Stimulated activated CD8-positive, alpha-beta memory T cell treated with anti-CD3 and anti-CD28 coated beads, Interleukin-12 subunit alpha, Interleukin-12 subunit beta, amount 100 ng/mL, for 1 hour (primary cell): ENCODE results near the gene PELI2.

Source experiments
- DNase-seq: peaks from one replicate; pipeline ENCODE4 v3.0.0-alpha.2; 2020; ENCODE audit warnings: low read depth

The PELI2 gene

GRCh38 chr14:56119201-56119981, 1.2 kb downstream of the PELI2 start:
- no peak for DNase-seq

- DNase-seq: no peak
Observed at GRCh38 chr14:56120091-56120691, 2.0 kb downstream of the PELI2 start.

- DNase-seq: no peak
Observed at GRCh38 chr14:56121816-56122215, 3.6 kb downstream of the PELI2 start.

- no peak for DNase-seq
Observed at GRCh38 chr14:56122301-56122700, 4.1 kb downstream of the PELI2 start.

DNA sequence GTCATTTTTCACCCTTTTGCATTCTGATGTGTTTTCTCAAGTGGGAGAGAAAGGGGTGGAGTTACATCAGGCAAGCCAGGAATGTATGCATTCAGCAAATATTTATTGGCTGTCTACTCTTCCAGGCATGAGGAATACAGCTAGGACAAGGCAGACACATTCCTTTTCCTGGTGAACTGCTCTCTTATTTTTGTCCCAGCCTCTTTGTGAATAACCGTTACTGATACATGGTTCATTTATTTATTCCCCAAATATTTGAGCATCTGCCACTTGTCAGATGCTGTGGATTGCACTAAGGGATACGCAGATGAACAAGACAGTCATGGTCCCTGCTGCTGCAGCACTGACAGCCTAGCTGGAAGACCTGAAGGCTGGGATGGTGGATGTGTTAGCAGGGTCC, 6.1 kb downstream of the PELI2 start:
- DNase-seq: no peak

GRCh38 chr14:56125772-56126636, 7.8 kb downstream of the PELI2 start:
- no peak for DNase-seq

- DNase-seq: no peak
Observed at GRCh38 chr14:56126637-56126913, 8.4 kb downstream of the PELI2 start.

- no peak for DNase-seq
Observed at GRCh38 chr14:56127156-56127555, 8.9 kb downstream of the PELI2 start.

GRCh38 chr14:56129092-56129491, 10.9 kb downstream of the PELI2 start:
- no peak for DNase-seq

- no peak for DNase-seq
Observed at GRCh38 chr14:56129933-56130332, 11.7 kb downstream of the PELI2 start.

DNA sequence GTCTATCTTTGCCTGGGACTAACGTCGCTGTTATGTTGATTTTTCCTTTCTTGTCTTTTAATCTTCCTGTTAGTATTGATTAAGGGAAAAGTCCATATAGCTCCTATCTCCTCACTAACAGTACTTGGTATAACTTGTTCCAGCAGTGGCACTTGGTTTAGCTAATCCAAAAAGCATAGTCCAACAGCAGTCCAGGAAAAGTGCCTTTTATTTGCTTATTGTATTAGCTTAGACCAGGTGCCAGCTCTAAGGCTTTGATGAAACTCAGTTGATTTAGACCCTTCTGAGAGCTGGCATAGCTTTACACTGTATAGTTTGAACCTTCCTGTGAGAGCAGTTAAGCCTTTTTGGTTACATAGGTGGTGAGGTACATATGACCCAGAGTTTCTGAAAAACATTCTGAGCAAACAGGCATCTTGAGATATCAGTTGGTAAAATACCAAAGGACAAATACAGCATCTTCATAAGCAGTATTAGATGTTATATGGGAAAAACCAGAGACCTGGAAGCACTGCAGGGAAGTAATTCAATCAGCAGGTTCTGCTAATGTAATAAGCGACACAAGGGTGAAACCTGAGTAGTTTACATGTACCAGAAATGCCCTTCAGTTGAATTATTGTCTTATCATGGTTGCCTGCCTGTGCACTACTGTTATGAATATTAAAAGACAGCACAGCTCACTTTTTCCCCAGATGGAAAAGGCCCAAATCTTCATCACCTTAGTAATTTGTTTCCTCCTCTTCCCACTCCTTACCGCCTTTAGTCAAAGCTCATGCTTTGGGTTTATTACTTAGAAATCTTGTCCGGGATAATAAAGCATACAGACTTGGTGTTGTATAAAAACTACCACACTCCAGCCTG, 13.0 kb downstream of the PELI2 start:
- no peak for DNase-seq

DNA sequence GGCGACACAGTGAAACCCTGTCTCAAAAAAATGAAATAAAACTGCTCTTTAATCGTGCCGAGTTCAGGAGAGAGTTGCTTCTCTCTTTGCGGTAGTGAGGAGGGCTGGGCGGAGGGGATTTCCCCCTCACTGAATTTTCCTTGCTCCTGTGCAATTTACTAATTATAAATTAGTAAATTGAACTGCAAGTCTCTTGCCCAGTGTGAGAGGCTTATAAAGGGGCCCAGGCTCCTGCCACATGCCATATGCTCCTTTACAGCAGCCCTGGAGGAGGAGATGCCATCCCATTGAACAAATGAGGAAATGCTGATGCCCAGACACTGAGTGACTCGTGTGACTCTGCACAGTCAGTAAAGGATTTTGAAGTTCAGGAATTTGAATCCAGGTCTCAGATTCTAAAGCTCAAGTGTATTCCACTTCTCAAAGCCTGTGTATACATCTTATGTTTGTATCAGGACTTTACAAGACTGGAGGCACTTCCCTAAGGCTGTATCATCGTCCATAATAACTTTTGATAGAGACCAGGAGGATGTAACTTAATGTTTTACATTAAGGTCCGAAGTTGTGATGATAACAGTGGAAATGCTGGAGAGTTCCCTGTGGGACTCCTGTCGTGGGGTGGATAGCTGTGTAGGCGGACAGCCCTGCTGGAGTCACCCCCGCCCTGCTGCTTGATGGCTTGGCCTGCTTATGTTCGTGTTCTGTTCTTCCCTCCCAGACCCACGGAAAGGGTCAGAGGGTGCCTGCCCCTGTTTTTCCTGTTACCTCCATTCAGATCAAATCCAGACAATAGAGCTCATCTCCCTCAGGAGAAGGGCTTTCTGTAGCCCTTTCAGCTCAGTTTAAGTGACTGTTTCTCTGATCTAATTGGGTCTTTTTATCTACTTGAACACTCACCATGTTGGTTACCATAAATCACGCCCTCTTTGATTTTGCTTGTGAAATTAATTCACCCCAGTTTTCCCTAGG, 13.9 kb downstream of the PELI2 start:
- no peak for DNase-seq

DNA sequence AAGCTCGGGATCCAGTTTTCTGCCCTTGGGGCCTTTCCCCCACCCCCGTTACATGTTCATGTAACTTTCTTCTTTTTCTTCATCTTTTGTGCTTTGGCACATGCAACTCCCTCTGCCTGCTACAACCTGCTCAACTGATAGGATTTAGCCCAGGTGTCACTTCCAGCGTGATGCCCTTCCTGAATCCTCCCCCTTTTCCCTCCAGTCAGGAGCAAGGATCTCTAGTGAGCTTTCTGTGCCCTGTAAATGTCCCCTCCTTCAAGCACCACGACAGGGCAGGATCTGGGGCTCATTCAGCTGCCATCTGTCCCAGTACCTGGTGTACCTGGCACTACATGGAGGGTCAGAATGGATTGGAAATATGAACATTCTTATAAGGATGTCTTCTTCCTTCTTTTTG, 15.3 kb downstream of the PELI2 start:
- DNase-seq: no peak

GRCh38 chr14:56135001-56135400, 16.8 kb downstream of the PELI2 start:
- DNase-seq: no peak

- DNase-seq: no peak
Observed at GRCh38 chr14:56135668-56136067, 17.5 kb downstream of the PELI2 start.

DNA sequence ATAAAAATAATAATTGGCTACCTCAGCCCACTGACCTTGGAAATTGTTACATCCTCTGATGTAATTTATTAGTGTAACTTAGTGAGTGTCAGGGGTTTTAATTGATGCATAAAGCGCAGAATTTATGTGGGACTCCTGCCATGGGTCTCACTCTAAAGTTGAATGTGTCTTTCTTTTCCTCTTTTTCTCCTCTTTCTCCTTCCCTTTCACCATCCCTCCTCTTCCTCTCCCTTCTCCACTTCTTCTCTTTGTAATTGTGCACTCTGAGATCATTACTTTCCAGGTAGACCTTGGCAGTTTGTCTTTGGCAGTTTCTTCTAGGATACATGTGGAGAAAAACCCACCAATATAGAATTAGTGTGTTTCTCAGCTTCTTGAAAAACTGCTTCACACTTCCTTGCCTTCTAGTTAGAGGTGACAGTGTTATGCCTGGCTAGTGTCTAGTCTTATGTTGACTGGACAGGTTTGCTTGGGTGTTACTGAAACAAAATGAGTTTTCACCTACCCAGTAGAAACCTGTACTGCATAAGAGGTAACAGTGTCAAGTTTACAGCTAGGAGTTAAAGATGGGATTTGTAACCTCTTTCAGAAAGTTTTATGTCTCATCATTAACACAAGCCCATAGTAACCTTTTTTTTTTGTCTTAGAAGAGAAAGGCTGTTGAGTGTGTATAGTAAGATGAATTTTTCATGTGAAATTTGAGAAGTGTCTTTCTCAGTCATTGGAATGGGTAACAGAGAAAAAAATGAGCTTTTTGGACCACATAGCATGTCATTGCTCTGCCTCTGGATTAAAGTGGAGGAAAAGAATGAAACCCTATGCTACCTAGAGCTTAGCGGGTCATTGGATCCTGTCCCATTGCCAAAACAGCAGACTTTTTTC, 18.6 kb downstream of the PELI2 start:
- no peak for DNase-seq

- DNase-seq: no peak
Observed at GRCh38 chr14:56137453-56137807, 19.2 kb downstream of the PELI2 start.

- DNase-seq: no peak
Observed at GRCh38 chr14:56137849-56138248, 19.6 kb downstream of the PELI2 start.

DNA sequence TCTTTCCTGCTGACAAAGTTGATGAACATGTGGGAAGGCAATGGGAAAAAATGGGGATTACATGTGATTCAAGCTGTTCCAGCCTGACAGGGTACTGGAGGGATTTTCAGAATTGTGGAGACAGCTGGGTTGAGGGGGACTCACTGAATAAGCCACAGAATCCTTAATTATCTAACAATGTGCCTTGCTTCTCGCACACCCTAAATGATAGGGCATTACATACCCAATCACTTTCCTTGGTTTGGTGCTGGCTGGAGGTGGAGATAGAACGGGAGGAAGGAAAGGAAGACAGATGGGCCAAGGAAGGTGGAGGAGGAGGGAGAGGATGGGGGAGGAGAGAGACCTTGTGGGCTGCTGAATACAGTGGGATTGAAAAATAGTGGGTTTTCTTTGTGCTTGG, 20.7 kb downstream of the PELI2 start:
- DNase-seq: no peak

GRCh38 chr14:56142314-56142713, 24.1 kb downstream of the PELI2 start:
- DNase-seq: no peak
